Lower leg skin (tissue), 4 donors: Measurements from ENCODE around the gene TMEM41A. TPM values are rescaled to one million over a fixed set of nuclear protein-coding genes. Genes with fewer than 3 reads are reported as not detected.
"Not testable (repeated sequence)": the region's sequence is repeated elsewhere in the genome, so short reads cannot be mapped to it uniquely, and the experiment has no call there.

ENCODE experiments used
- DNase-seq, 2 donors: peaks; one replicate each; pipeline ENCODE4 v3.0.0-alpha.2; 2019; ENCODE audit warnings: low spot score in 2 of 2
- H3K4me3 ChIP-seq: fragments of 200-600 bp; sonication (generic); 2 replicates; pipeline ENCODE4 v1.5.1; 2017; ENCODE audit warnings: mild to moderate bottlenecking, low read depth; ENCODE audit not compliant: poor library complexity, severe bottlenecking
- CTCF ChIP-seq, 3 donors: fragments of 450-650 bp; IDR thresholded peaks; one replicate each; pipeline ENCODE4 v1.5.1; 2016; ENCODE audit warnings: antibody characterized with exemption in 3 of 3, mild to moderate bottlenecking in 3 of 3, moderate library complexity in 2 of 3
- POLR2A ChIP-seq, 2 donors: fragments of 450-650 bp; IDR thresholded peaks; one replicate each; pipeline ENCODE4 v1.6.1; 2016 to 2017; ENCODE audit warnings: antibody characterized with exemption in 2 of 2, mild to moderate bottlenecking in 1 of 2, moderate library complexity in 1 of 2
- WGBS, 2 donors: methylation state at CpG; one replicate each; pipeline ENCODE4 v1.1.5; 2018; 5-methylcytosine and 5-hydroxymethylcytosine counted together
- intact Hi-C: fragments of 100-400 bp; cut with DNase I; formaldehyde crosslinking; loops from one replicate; pipeline ENCODE4 v1.15.0; 2023; ENCODE audit warnings: low total_unique reads
- total RNA-seq, 4 donors: library from RNA; depleted of rRNA; stranded (reverse); fragments of >200 nt; gene quantifications; one replicate each; pipeline ENCODE4 v1.1.0, GENCODE V29; 2016

TMEM41A gene
- total RNA-seq, 4 donors from 2014 or later: 22.2 to 33.6 (median 28.4) TPM

- no peak for DNase-seq
- WGBS, 2 donors: 94 to 96% methylated on average over 5 of the region's 5 CpGs
- TF ChIP-seq POLR2A (IDR thresholded peaks at IDR 0.05): no peak
- intact Hi-C loops: no loop called here
- no peak overlapping the region for H3K4me3 ChIP-seq
Observed at GRCh38 chr3:185488465-185488864, 10.4 kb downstream of the TMEM41A start.

GRCh38 chr3:185486394-185486793 lies 12.4 kb downstream of the TMEM41A start:
- H3K4me3 ChIP-seq: no peak overlapping the region
- TF ChIP-seq CTCF (IDR thresholded peaks at IDR 0.05) (no peak), POLR2A (IDR thresholded peaks at IDR 0.05) (no peak)
- no peak for DNase-seq
- 83% methylated on average over 5 of the region's 5 CpGs for WGBS, 2 donors
- intact Hi-C loops: no loop called here

- 87 to 94% methylated on average over 3 of the region's 3 CpGs for WGBS, 2 donors
- intact Hi-C loops: no loop called here
- H3K4me3 ChIP-seq: no peak overlapping the region
- DNase-seq: no peak
- no peak for TF ChIP-seq POLR2A (IDR thresholded peaks at IDR 0.05)
Observed at GRCh38 chr3:185484296-185484695, 14.5 kb downstream of the TMEM41A start.

- TF ChIP-seq CTCF (IDR thresholded peaks at IDR 0.05) (no peak), POLR2A (IDR thresholded peaks at IDR 0.05) (no peak)
- no peak for DNase-seq
- intact Hi-C loops: no loop called here
- no peak overlapping the region for H3K4me3 ChIP-seq
- WGBS, 2 donors: 93 to 97% methylated on average over 2 of the region's 2 CpGs
Observed at GRCh38 chr3:185479373-185479945, 19.4 kb downstream of the TMEM41A start.

- 80 to 84% methylated on average over 3 of the region's 3 CpGs for WGBS, 2 donors
- intact Hi-C loops: no loop called here
- no peak for TF ChIP-seq POLR2A (IDR thresholded peaks at IDR 0.05)
- no peak for TF ChIP-seq CTCF (IDR thresholded peaks at IDR 0.05)
- no peak for DNase-seq
- H3K4me3 ChIP-seq: no peak overlapping the region
Observed at GRCh38 chr3:185477316-185477715, 21.5 kb downstream of the TMEM41A start.

- DNase-seq, H3K4me3 ChIP-seq, intact Hi-C loops: not testable (repeated sequence)
- 97 to 98% methylated on average over 6 of the region's 6 CpGs for WGBS, 2 donors
Observed at GRCh38 chr3:185474922-185475321, 23.9 kb downstream of the TMEM41A start.

- 87 to 90% methylated on average over 14 to 15 of the region's 15 CpGs for WGBS, 2 donors
- H3K4me3 ChIP-seq: no peak overlapping the region
- intact Hi-C loops: no loop called here
- TF ChIP-seq POLR2A (IDR thresholded peaks at IDR 0.05): no peak
- no peak for TF ChIP-seq CTCF (IDR thresholded peaks at IDR 0.05)
- DNase-seq: peak in 1 of 2 donors; percentile 65
Observed at GRCh38 chr3:185473290-185473815, 25.5 kb downstream of the TMEM41A start.
